Measurements from ENCODE around the gene EHBP1L1. TPM values are rescaled to one million over a fixed set of nuclear protein-coding genes. Genes with fewer than 3 reads are reported as not detected.
A peak's percentile ranks its signal among the peaks of the same experiment; 100 is the strongest.

Gene EHBP1L1
- polyA plus RNA-seq, 1 donor (not counting 4 experiments of a cell fraction or from before 2014, with no cell fraction given), result 10.4 TPM

DNA sequence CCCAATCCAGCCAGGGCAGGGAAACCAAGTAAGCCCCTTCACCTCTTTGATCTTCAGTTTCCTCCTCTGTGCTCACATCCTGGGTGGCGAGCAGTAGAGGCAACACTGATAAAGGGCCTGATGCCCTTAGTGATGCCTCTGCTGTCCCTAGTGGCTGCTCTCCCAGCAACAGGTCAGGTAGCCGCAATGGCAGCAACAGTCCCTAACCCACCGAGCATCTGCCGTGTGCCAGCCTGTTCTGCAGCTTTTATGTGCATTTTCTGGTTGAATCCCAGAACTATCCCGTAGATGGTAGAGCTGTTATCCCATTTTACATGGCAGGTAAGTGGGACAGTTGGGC, 45.7 kb upstream of the EHBP1L1 start:
- dilution Hi-C loops (cut with MboI; ENCODE audit: extremely low pct_ligation_motif_present, low sequenced_read_pairs), result no loop called here
- Histone ChIP-seq H3K9me1 (ENCODE audit: control insufficient read depth, extremely low read depth, insufficient read depth, low read length) (peaks cover 2% of the 10 kb centered on the region), H3K79me2 (ENCODE audit: control insufficient read depth, insufficient read depth, low read length) (peaks cover 23% of the 10 kb centered on the region), H3K9me3 (ENCODE audit: control insufficient read depth, low read depth, low read length) (no peaks in the 10 kb centered on the region), H3K9ac (ENCODE audit: control insufficient read depth, extremely low read depth, insufficient read depth, low read length) (no peak overlapping the region), H3K27ac (ENCODE audit: control insufficient read depth, insufficient read depth, low read length) (no peak overlapping the region), H3K27me3 (ENCODE audit: control insufficient read depth, extremely low read depth, insufficient read depth, low read length) (no peaks in the 10 kb centered on the region), H3K4me1 (ENCODE audit: control insufficient read depth, extremely low read depth, insufficient read depth, low read length) (peaks cover 10% of the 10 kb centered on the region), H2AFZ (ENCODE audit: control insufficient read depth, low read length) (no peak overlapping the region), H3K36me3 (ENCODE audit: control insufficient read depth in 2 of 2, extremely low read depth in 1 of 2, insufficient read depth in 2 of 2, low read length in 2 of 2) (peaks cover 29 to 31% of the 10 kb centered on the region in 2 experiments), H3K4me3 (ENCODE audit: control insufficient read depth in 2 of 3, extremely low read depth in 1 of 3, insufficient read depth in 2 of 3, low read depth in 1 of 3, low read length in 3 of 3) (no peak overlapping the region), H3K4me2 (ENCODE audit: control insufficient read depth, extremely low read depth, insufficient read depth, low read depth, low read length) (no peak overlapping the region), H4K20me1 (ENCODE audit: control insufficient read depth, extremely low read depth, insufficient read depth, low read length) (no peaks in the 10 kb centered on the region)
- DNase-seq (ENCODE audit: low read depth, low spot score) (no peak), FAIRE-seq (no peak)
- TF ChIP-seq EZH2 (IDR thresholded peaks at IDR 0.05; ENCODE audit: low read length), result no peak
- TF ChIP-seq, protein P1, sequence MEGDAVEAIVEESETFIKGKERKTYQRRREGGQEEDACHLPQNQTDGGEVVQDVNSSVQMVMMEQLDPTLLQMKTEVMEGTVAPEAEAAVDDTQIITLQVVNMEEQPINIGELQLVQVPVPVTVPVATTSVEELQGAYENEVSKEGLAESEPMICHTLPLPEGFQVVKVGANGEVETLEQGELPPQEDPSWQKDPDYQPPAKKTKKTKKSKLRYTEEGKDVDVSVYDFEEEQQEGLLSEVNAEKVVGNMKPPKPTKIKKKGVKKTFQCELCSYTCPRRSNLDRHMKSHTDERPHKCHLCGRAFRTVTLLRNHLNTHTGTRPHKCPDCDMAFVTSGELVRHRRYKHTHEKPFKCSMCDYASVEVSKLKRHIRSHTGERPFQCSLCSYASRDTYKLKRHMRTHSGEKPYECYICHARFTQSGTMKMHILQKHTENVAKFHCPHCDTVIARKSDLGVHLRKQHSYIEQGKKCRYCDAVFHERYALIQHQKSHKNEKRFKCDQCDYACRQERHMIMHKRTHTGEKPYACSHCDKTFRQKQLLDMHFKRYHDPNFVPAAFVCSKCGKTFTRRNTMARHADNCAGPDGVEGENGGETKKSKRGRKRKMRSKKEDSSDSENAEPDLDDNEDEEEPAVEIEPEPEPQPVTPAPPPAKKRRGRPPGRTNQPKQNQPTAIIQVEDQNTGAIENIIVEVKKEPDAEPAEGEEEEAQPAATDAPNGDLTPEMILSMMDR (optimal IDR thresholded peaks at IDR 0.05 in 1 of 3, IDR thresholded peaks at IDR 0.05 in 1 of 3, conservative IDR thresholded peaks at IDR 0.05 in 1 of 3; ENCODE audit: extremely low read depth in 1 of 3, insufficient read depth in 2 of 3, low read length in 3 of 3), result peak; percentile 38 to 46 (median 41)

DNA sequence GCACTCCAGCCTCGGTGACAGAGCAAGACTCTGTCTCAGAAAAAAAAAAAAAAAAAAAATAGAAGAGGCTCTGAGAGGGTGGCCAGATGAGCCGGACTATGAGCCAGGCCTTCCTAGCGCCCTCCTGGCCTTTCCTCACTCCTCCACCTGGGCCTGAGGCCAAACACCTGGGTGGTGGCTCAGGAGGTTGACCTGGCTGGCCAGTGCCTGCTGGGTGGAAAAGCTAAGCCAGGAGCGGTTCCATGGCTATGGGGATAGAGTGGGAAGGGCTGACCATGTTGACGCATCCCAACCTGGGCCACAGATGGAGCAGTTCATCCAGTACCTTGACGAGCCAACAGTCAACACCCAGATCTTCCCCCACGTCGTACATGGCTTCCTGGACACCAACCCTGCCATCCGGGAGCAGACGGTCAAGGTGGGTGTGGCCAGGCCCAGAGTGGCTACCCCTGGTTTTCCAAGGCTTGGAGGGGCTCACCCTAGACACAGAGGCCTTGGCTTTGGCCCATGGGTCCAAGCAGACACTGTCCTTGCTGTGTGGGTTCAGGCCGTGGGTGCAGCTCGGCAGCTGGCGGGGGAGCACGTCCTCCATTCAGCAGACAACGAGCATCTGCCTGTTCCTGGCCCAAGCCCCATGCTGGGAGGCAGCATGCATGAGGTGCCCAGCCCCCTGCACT, 43.3 kb upstream of the EHBP1L1 start:
- Histone ChIP-seq H3K9me1 (ENCODE audit: control insufficient read depth, extremely low read depth, insufficient read depth, low read length) (no peaks in the 10 kb centered on the region), H3K9me3 (ENCODE audit: control insufficient read depth, low read depth, low read length) (no peaks in the 10 kb centered on the region), H3K36me3 (ENCODE audit: control insufficient read depth in 2 of 2, extremely low read depth in 1 of 2, insufficient read depth in 2 of 2, low read length in 2 of 2) (peaks cover 30 to 32% of the 10 kb centered on the region in 2 experiments), H3K4me3 (ENCODE audit: control insufficient read depth in 2 of 3, extremely low read depth in 1 of 3, insufficient read depth in 2 of 3, low read depth in 1 of 3, low read length in 3 of 3) (no peak overlapping the region), H2AFZ (ENCODE audit: control insufficient read depth, low read length) (no peak overlapping the region), H4K20me1 (ENCODE audit: control insufficient read depth, extremely low read depth, insufficient read depth, low read length) (no peaks in the 10 kb centered on the region), H3K4me1 (ENCODE audit: control insufficient read depth, extremely low read depth, insufficient read depth, low read length) (no peaks in the 10 kb centered on the region), H3K27me3 (ENCODE audit: control insufficient read depth, extremely low read depth, insufficient read depth, low read length) (no peaks in the 10 kb centered on the region), H3K9ac (ENCODE audit: control insufficient read depth, extremely low read depth, insufficient read depth, low read length) (no peak overlapping the region), H3K79me2 (ENCODE audit: control insufficient read depth, insufficient read depth, low read length) (peaks cover 3% of the 10 kb centered on the region), H3K27ac (ENCODE audit: control insufficient read depth, insufficient read depth, low read length) (no peak overlapping the region), H3K4me2 (ENCODE audit: control insufficient read depth, extremely low read depth, insufficient read depth, low read depth, low read length) (no peak overlapping the region)
- dilution Hi-C loops (cut with MboI; ENCODE audit: extremely low pct_ligation_motif_present, low sequenced_read_pairs), result no loop called here
- DNase-seq (ENCODE audit: low read depth, low spot score), result no peak
- FAIRE-seq, result no peak
- TF ChIP-seq, protein P1 (optimal IDR thresholded peaks at IDR 0.05 in 1 of 3, IDR thresholded peaks at IDR 0.05 in 1 of 3, conservative IDR thresholded peaks at IDR 0.05 in 1 of 3; ENCODE audit: extremely low read depth in 1 of 3, insufficient read depth in 2 of 3, low read length in 3 of 3), result no peak
- no peak for TF ChIP-seq EZH2 (IDR thresholded peaks at IDR 0.05; ENCODE audit: low read length)
